ENCODE data around the gene NUP210L. TPM values are rescaled to one million over a fixed set of nuclear protein-coding genes. Genes with fewer than 3 reads are reported as not detected.

Gene NUP210L
- total RNA-seq, 2 experiments from 2014 or later = 0.03 to 0.06 TPM

DNA sequence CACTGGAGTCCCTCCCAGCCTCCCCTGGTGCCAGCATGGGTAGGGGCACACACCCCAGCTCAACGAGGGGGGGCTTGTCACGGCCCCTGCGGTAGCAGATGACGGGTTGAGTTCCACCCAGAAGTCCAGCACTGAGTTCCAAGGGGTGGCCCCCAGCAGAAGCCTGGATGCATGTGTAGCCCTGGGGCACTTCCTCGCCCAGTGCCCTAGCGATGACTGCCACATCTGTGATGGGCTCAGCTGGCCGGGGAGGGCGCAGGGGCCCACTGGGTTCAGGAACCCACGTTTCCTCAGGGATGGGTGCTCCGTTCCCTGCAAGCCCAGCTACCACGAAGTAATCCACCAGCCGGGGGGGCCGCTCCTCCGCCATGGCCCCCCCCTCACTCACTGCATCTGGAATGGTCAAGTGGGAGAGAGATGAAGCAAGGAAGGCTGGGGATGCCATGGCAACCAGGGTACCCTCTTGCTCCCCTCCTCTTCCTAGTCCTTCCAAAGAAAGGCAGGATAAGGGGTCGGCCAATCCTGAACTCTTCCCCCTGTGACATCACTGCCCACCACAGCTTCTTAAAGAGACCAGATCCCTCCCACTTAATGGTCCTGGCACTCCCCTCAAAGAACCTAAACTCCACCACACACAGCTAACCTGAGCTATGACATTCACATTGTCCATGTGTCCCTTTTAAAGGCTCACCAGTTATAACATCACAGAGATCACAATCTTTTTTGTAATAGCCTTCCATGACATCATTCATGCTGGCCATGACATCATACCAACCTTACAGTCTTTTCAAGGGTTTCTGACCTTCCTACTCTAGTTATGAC lies 210.7 kb downstream of the NUP210L start:
- ChIA-PET POLR2A (interaction anchor here (0.5 to 4.2 kb wide), 11 partner anchors 9 to 224 kb away, joined by 3 to 32 read pairs (median 3); partner anchors contain the start of genes CREB3L4, GATAD2B and SLC39A1), CTCF (ENCODE audit: unreplicated experiment) (interaction anchor here (0.5 to 1.3 kb wide), 3 partner anchors 19 to 134 kb away, joined by 3 to 4 read pairs (median 4); partner anchors contain the start of genes GATAD2B and SLC39A1)
- Histone ChIP-seq H2AFZ (ENCODE audit: low read length) (no peak overlapping the region; the same call in 1 of the 2 replicates), H4K20me1 (ENCODE audit: insufficient read depth, low read length) (no peaks in the 10 kb centered on the region), H3K79me2 (ENCODE audit: insufficient read depth, low read depth, low read length) (peaks cover 20% of the 10 kb centered on the region), H3K9me2 (ENCODE audit: insufficient read depth, low read length) (no peaks in the 10 kb centered on the region), H3K36me3 (ENCODE audit: insufficient read depth, low read length) (peaks cover 75% of the 10 kb centered on the region), H3K4me2 (ENCODE audit: low read length) (peak overlapping the region; percentile 96), H3K4me1 (ENCODE audit: insufficient read depth, low read length, poor library complexity, severe bottlenecking) (peaks cover 35% of the 10 kb centered on the region), H3K4me3 (ENCODE audit: low read depth, low read length, poor library complexity, severe bottlenecking) (peak overlapping the region; percentile 86), H3K27ac (ENCODE audit: low read depth, low read length, poor library complexity, severe bottlenecking) (peak overlapping the region; percentile 92), H3K9me3 (ENCODE audit: low read length) (no peaks in the 10 kb centered on the region)
- TF ChIP-seq, protein P1, sequence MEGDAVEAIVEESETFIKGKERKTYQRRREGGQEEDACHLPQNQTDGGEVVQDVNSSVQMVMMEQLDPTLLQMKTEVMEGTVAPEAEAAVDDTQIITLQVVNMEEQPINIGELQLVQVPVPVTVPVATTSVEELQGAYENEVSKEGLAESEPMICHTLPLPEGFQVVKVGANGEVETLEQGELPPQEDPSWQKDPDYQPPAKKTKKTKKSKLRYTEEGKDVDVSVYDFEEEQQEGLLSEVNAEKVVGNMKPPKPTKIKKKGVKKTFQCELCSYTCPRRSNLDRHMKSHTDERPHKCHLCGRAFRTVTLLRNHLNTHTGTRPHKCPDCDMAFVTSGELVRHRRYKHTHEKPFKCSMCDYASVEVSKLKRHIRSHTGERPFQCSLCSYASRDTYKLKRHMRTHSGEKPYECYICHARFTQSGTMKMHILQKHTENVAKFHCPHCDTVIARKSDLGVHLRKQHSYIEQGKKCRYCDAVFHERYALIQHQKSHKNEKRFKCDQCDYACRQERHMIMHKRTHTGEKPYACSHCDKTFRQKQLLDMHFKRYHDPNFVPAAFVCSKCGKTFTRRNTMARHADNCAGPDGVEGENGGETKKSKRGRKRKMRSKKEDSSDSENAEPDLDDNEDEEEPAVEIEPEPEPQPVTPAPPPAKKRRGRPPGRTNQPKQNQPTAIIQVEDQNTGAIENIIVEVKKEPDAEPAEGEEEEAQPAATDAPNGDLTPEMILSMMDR (conservative IDR thresholded peaks at IDR 0.05; ENCODE audit: low read length) = no peak
- no peak for TF ChIP-seq EZH2phosphoT487 (IDR thresholded peaks at IDR 0.05; ENCODE audit: borderline replicate concordance, low read depth, low read length)
- BruUV-seq (replicated peaks) = no TSS peak
- intact Hi-C loops (cut with micrococcal nuclease; ENCODE audit: unreplicated experiment) = no loop called here
- no peak for DNase-seq (ENCODE audit: low spot score)

DNA sequence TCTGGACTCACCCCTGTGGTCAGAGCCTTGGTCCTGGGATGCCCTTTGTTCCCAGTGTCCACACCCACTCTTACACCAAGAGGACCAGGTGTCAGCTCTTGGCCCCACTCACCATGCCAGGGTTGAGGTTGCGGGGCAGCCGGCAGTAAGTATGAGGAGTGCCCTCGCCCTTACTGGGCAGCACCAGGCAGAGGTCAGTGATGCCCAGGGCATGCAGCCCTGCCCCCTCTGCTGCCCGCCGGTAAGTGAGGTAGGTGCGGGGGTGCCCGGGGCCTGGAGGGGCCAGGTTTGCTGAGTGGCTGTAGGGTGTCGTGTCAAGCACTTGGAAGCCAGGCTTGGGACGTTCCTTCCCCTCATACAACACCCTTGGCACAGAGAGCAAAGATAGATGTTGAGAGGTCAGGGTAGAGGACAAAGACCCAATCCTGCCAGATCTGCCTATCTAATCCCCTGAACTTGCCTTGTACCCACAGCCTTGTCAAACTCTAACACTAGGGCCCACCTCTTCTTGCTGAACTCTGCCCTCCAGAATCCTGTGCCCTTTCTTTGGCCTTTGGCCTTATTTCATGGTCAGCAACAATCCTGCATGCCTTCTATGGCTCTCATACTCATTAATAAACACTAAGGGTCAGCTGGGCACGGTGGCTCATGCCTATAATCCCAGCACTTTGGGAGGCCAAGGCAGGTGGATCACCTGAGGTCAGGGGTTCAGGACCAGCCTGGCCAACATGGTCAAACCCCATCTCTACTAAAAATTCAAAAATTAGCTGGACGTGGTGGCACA lies 211.9 kb downstream of the NUP210L start:
- Histone ChIP-seq H3K36me3 (ENCODE audit: insufficient read depth, low read length) (peaks cover 68% of the 10 kb centered on the region), H3K9me3 (ENCODE audit: low read length) (no peaks in the 10 kb centered on the region), H3K4me2 (ENCODE audit: low read length) (no peak overlapping the region), H3K9me2 (ENCODE audit: insufficient read depth, low read length) (no peaks in the 10 kb centered on the region), H3K27ac (ENCODE audit: low read depth, low read length, poor library complexity, severe bottlenecking) (no peak overlapping the region), H3K4me1 (ENCODE audit: insufficient read depth, low read length, poor library complexity, severe bottlenecking) (peaks cover 29% of the 10 kb centered on the region), H3K79me2 (ENCODE audit: insufficient read depth, low read depth, low read length) (peaks cover 20% of the 10 kb centered on the region), H4K20me1 (ENCODE audit: insufficient read depth, low read length) (no peaks in the 10 kb centered on the region), H2AFZ (ENCODE audit: low read length) (no peak overlapping the region), H3K4me3 (ENCODE audit: low read depth, low read length, poor library complexity, severe bottlenecking) (no peak overlapping the region)
- no peak for DNase-seq (ENCODE audit: low spot score)
- POLR2A ChIA-PET = interaction anchor here (3.4 to 4.2 kb wide), 2 partner anchors 14 to 20 kb away, joined by 12 to 32 read pairs; partner anchors contain the start of gene GATAD2B
- no TSS peak for BruUV-seq (replicated peaks)
- TF ChIP-seq, protein P1 (conservative IDR thresholded peaks at IDR 0.05; ENCODE audit: low read length) = no peak
- TF ChIP-seq EZH2phosphoT487 (IDR thresholded peaks at IDR 0.05; ENCODE audit: borderline replicate concordance, low read depth, low read length) = no peak
- intact Hi-C loops (cut with micrococcal nuclease; ENCODE audit: unreplicated experiment) = no loop called here
- CTCF ChIA-PET (ENCODE audit: unreplicated experiment) = no interaction called here

Small RNA genes lying within 50 kb of the gene (microRNA-seq; reads per million reads assigned to microRNA genes)
- gene MIR190B (ENCODE audit: borderline replicate concordance) (28.0 reads per million, percentile 35 among the genes with 10 or more reads in this experiment), gene MIR5698 (ENCODE audit: borderline replicate concordance) (not detected), gene MIR6737 (ENCODE audit: borderline replicate concordance) (2.3 reads per million)

Small RNA genes lying within 50 kb of the gene (small RNA-seq; reads per million reads assigned to genes)
- gene MIR190B (not detected), gene MIR5698 (not detected), gene MIR6737 (not detected), gene RNU6-179P (not detected)

Other genes starting within 250 kb of the NUP210L start
- 7.7 and 11.2 TPM in 2 replicates for gene GATAD2B, start 232.1 kb downstream of the NUP210L start, total RNA-seq (2014; rRNA removed; shearing (Covaris generic))
- 65.2 and 77.9 TPM in 2 replicates for gene GATAD2B, start 232.1 kb downstream of the NUP210L start, total RNA-seq (2022)
- gene DENND4B, start 208.4 kb downstream of the NUP210L start, total RNA-seq (2014; rRNA removed; shearing (Covaris generic)) = 41.8 and 50.5 TPM in 2 replicates
- gene DENND4B, start 208.4 kb downstream of the NUP210L start, total RNA-seq (2022) = 160 and 164 TPM in 2 replicates
- 15.6 and 29.1 TPM in 2 replicates for gene CRTC2, start 196.5 kb downstream of the NUP210L start, total RNA-seq (2014; rRNA removed; shearing (Covaris generic))
- 65.6 and 67.9 TPM in 2 replicates for gene CRTC2, start 196.5 kb downstream of the NUP210L start, total RNA-seq (2022)
- 44.2 and 45.5 TPM in 2 replicates for gene SLC39A1, start 191.5 kb downstream of the NUP210L start, total RNA-seq (2014; rRNA removed; shearing (Covaris generic))
- 32.7 and 41.6 TPM in 2 replicates for gene SLC39A1, start 191.5 kb downstream of the NUP210L start, total RNA-seq (2022)
- gene CREB3L4, start 187.2 kb downstream of the NUP210L start, total RNA-seq (2014; rRNA removed; shearing (Covaris generic)) = 17.0 and 17.4 TPM in 2 replicates
- 28.2 and 32.0 TPM in 2 replicates for gene CREB3L4, start 187.2 kb downstream of the NUP210L start, total RNA-seq (2022)
- gene JTB, start 177.4 kb downstream of the NUP210L start, total RNA-seq (2014; rRNA removed; shearing (Covaris generic)) = 169 and 178 TPM in 2 replicates
- gene JTB, start 177.4 kb downstream of the NUP210L start, total RNA-seq (2022) = 107 and 124 TPM in 2 replicates
- gene RAB13, start 168.7 kb downstream of the NUP210L start, total RNA-seq (2014; rRNA removed; shearing (Covaris generic)) = 0.16 and 0.72 TPM in 2 replicates
- 0.89 and 1.3 TPM in 2 replicates for gene RAB13, start 168.7 kb downstream of the NUP210L start, total RNA-seq (2022)
- 4,465 and 5,738 TPM in 2 replicates for gene RPS27, start 164.3 kb downstream of the NUP210L start, total RNA-seq (2014; rRNA removed; shearing (Covaris generic))
- 2,833 and 3,163 TPM in 2 replicates for gene RPS27, start 164.3 kb downstream of the NUP210L start, total RNA-seq (2022)
- gene TPM3, start 37.0 kb upstream of the NUP210L start, total RNA-seq (2014; rRNA removed; shearing (Covaris generic)) = 235 and 359 TPM in 2 replicates
- gene TPM3, start 37.0 kb upstream of the NUP210L start, total RNA-seq (2022) = 417 and 420 TPM in 2 replicates
- not detected in 2 replicates for gene CFAP141, start 51.3 kb upstream of the NUP210L start, total RNA-seq (2014; rRNA removed; shearing (Covaris generic))
- gene CFAP141, start 51.3 kb upstream of the NUP210L start, total RNA-seq (2022) = not detected in 2 replicates
- gene UBAP2L, start 65.9 kb upstream of the NUP210L start, total RNA-seq (2014; rRNA removed; shearing (Covaris generic)) = 80.4 and 98.6 TPM in 2 replicates
- 176 and 179 TPM in 2 replicates for gene UBAP2L, start 65.9 kb upstream of the NUP210L start, total RNA-seq (2022)
- gene HAX1, start 117.6 kb upstream of the NUP210L start, total RNA-seq (2014; rRNA removed; shearing (Covaris generic)) = 196 and 208 TPM in 2 replicates
- 170 and 174 TPM in 2 replicates for gene HAX1, start 117.6 kb upstream of the NUP210L start, total RNA-seq (2022)
- not detected in 2 replicates for gene AQP10, start 166.0 kb upstream of the NUP210L start, total RNA-seq (2014; rRNA removed; shearing (Covaris generic))
- gene AQP10, start 166.0 kb upstream of the NUP210L start, total RNA-seq (2022) = not detected in 2 replicates
- 20.3 and 28.8 TPM in 2 replicates for gene ATP8B2, start 170.5 kb upstream of the NUP210L start, total RNA-seq (2014; rRNA removed; shearing (Covaris generic))
- 10.2 and 11.5 TPM in 2 replicates for gene ATP8B2, start 170.5 kb upstream of the NUP210L start, total RNA-seq (2022)